MCF 10A (cell line): Measurements from ENCODE around the gene SPANXC. TPM values are rescaled to one million over a fixed set of nuclear protein-coding genes. Genes with fewer than 3 reads are reported as not detected.
A peak's percentile ranks its signal among the peaks of the same experiment; 100 is the strongest.

Experiments used
- BruUV-seq: library from RNA; stranded (reverse); fragments of 400-500 nt; replicated peaks from 2 replicates; lab custom pipeline; 2021; lab: Mats Ljungman, UMichigan
- CTCF ChIA-PET: fragments of 300-600 bp; sonication (Branson Sonifier 250); formaldehyde crosslinking; extraction: SDS; loops from one replicate; lab custom pipeline; 2021; ENCODE audit warnings: antibody characterized with exemption, inconsistent platforms; lab: Yijun Ruan, JAX
- POLR2A ChIA-PET: fragments of 300-600, 350-650 bp; sonication (Branson Sonifier 250); formaldehyde crosslinking; extraction: SDS; loops from one replicate; lab custom pipeline; 2020; ENCODE audit warnings: antibody characterized with exemption, inconsistent platforms; lab: Yijun Ruan, JAX
- DNase-seq: peaks from one replicate; pipeline ENCODE4 v3.0.0-alpha.2; 2018; ENCODE audit not compliant: unreplicated experiment
- H3K27ac Mint-ChIP-seq: one replicate; pipeline ENCODE4 v1.8.0; 2022; ENCODE audit warnings: mild to moderate bottlenecking, low read depth, mixed read lengths; ENCODE audit not compliant: unreplicated experiment
- H3K27me3 Mint-ChIP-seq: one replicate; pipeline ENCODE4 v1.8.0; 2022; ENCODE audit warnings: mixed read lengths; ENCODE audit not compliant: insufficient read depth, unreplicated experiment
- H3K36me3 Mint-ChIP-seq: one replicate; pipeline ENCODE4 v1.8.0; 2022; ENCODE audit warnings: mild to moderate bottlenecking, moderate library complexity, mixed read lengths; ENCODE audit not compliant: insufficient read depth, unreplicated experiment
- H3K4me1 Mint-ChIP-seq: one replicate; pipeline ENCODE4 v1.8.0; 2022; ENCODE audit warnings: mixed read lengths; ENCODE audit not compliant: insufficient read depth, unreplicated experiment
- H3K4me3 Mint-ChIP-seq: one replicate; pipeline ENCODE4 v1.8.0; 2022; ENCODE audit warnings: mild to moderate bottlenecking, moderate library complexity, mixed read lengths; ENCODE audit not compliant: unreplicated experiment
- H3K9me3 Mint-ChIP-seq: one replicate; pipeline ENCODE4 v1.8.0; 2022; ENCODE audit warnings: mixed read lengths; ENCODE audit not compliant: unreplicated experiment
- CTCF ChIP-seq: fragments of 200-600 bp; IDR thresholded peaks from one replicate; pipeline ENCODE4 v1.8.0; 2022; ENCODE audit warnings: antibody characterized with exemption, mild to moderate bottlenecking; ENCODE audit not compliant: unreplicated experiment
- intact Hi-C: fragments of 100-400 bp; cut with micrococcal nuclease; formaldehyde crosslinking; loops from 2 replicates; pipeline ENCODE4 v1.14.1; 2022
- total RNA-seq: library from RNA; stranded (reverse); gene quantifications from 2 replicates; pipeline ENCODE4 v1.2.3, GENCODE V29; 2022

Gene SPANXC
- total RNA-seq, 1 experiment from 2014 or later, result not detected

- CTCF ChIA-PET, result interaction anchor here (0.6 to 1.0 kb wide), 2 partner anchors 57 to 120 kb away, joined by 3 read pairs; no protein-coding TSS in a partner anchor
- no peak for TF ChIP-seq CTCF
- POLR2A ChIA-PET, result no interaction called here
- no peak for DNase-seq
- Mint-ChIP-seq H3K4me1 (peaks cover 27% of the 10 kb centered on the region), H3K27me3 (no peaks in the 10 kb centered on the region), H3K27ac (peak overlapping the region; percentile 29), H3K4me3 (no peak overlapping the region), H3K9me3 (no peaks in the 10 kb centered on the region), H3K36me3 (no peaks in the 10 kb centered on the region)
- intact Hi-C loops, result no loop called here
- BruUV-seq, result no TSS peak
Measured at GRCh38 chrX:141221611-141222010, 20.7 kb downstream of the SPANXC start.

- no TSS peak for BruUV-seq
- peak; percentile 90 for DNase-seq
- Mint-ChIP-seq H3K36me3 (no peaks in the 10 kb centered on the region), H3K4me3 (peak overlapping the region; percentile 33), H3K4me1 (peaks cover 27% of the 10 kb centered on the region), H3K27me3 (no peaks in the 10 kb centered on the region), H3K9me3 (no peaks in the 10 kb centered on the region), H3K27ac (peak overlapping the region; percentile 29)
- intact Hi-C loops, result no loop called here
- CTCF ChIA-PET, result interaction anchor here (0.5 to 1.1 kb wide), 8 partner anchors 58 to 955 kb away, joined by 3 to 8 read pairs (median 3); no protein-coding TSS in a partner anchor
- TF ChIP-seq CTCF, result no peak
- POLR2A ChIA-PET, result interaction anchor here (0.9 kb wide), 1 partner anchor 13 kb away, joined by 4 read pairs; no protein-coding TSS in a partner anchor
Measured at GRCh38 chrX:141220342-141221008, 21.8 kb downstream of the SPANXC start.

- POLR2A ChIA-PET, result no interaction called here
- peaks cover 8% of the 10 kb centered on the region for H3K4me1 Mint-ChIP-seq
- BruUV-seq, result no TSS peak
- H3K36me3 Mint-ChIP-seq, result no peaks in the 10 kb centered on the region
- CTCF ChIA-PET, result no interaction called here
- H3K27ac Mint-ChIP-seq, result no peak overlapping the region
- intact Hi-C loops, result no loop called here
- no peak for DNase-seq
- no peak for TF ChIP-seq CTCF
- no peak overlapping the region for H3K4me3 Mint-ChIP-seq
- H3K9me3 Mint-ChIP-seq, result no peaks in the 10 kb centered on the region
- H3K27me3 Mint-ChIP-seq, result no peaks in the 10 kb centered on the region
Measured at GRCh38 chrX:141214196-141214595, 28.1 kb downstream of the SPANXC start.

- H3K9me3 Mint-ChIP-seq, result peaks cover 7% of the 10 kb centered on the region
- CTCF ChIA-PET, result interaction anchor here (0.5 kb wide), 1 partner anchor 1032 kb away, joined by 5 read pairs; no protein-coding TSS in a partner anchor
Measured at GRCh38 chrX:141201962-141202361, 40.4 kb downstream of the SPANXC start.

More at GRCh38 chrX:141201962-141202361, 40.4 kb downstream of the SPANXC start:
- no TSS peak for BruUV-seq
- H3K4me3 Mint-ChIP-seq, result no peak overlapping the region
- no peak for TF ChIP-seq CTCF
- no peak overlapping the region for H3K27ac Mint-ChIP-seq
- no peaks in the 10 kb centered on the region for H3K27me3 Mint-ChIP-seq
- DNase-seq, result no peak
- POLR2A ChIA-PET, result no interaction called here
- intact Hi-C loops, result no loop called here
- H3K36me3 Mint-ChIP-seq, result peaks cover 6% of the 10 kb centered on the region
- H3K4me1 Mint-ChIP-seq, result no peaks in the 10 kb centered on the region

Other genes with a start within 250 kb of the SPANXC start
- not detected in 2 replicates for gene SPANXB1, start 239.9 kb downstream of the SPANXC start, total RNA-seq
- 21.8 and 26.9 TPM in 2 replicates for gene LDOC1, start 65.4 kb downstream of the SPANXC start, total RNA-seq